Activated T-helper 1 cell treated with anti-CD3 and anti-CD28 coated beads, Interleukin-12 subunit alpha, Interleukin-12 subunit beta, Interleukin-2, Interleukin-4 antibody, amounts not matched to agents 30 ng/mL and 10 ng/mL and 1 ng/mL, durations not matched to agents 14 hours and 24 hours and 36 hours (primary cell): ENCODE results near the gene TNC. TPM values are rescaled to one million over a fixed set of nuclear protein-coding genes. Genes with fewer than 3 reads are reported as not detected.

ENCODE experiments used
- DNase-seq: peaks from one replicate; pipeline ENCODE4 v3.0.0; 2021; ENCODE audit warnings: low spot score
- H3K27ac Mint-ChIP-seq: one replicate; pipeline ENCODE4 v1.8.0; 2021; ENCODE audit warnings: mild to moderate bottlenecking, mixed read lengths
- H3K27me3 Mint-ChIP-seq: one replicate; pipeline ENCODE4 v1.8.0; 2022; ENCODE audit warnings: mild to moderate bottlenecking, moderate library complexity, mixed read lengths; ENCODE audit not compliant: insufficient read depth
- H3K36me3 Mint-ChIP-seq: one replicate; pipeline ENCODE4 v1.8.0; 2021; ENCODE audit warnings: low read depth, mixed read lengths
- H3K4me1 Mint-ChIP-seq: one replicate; pipeline ENCODE4 v1.8.0; 2021; ENCODE audit warnings: low read depth, mixed read lengths
- H3K4me3 Mint-ChIP-seq: one replicate; pipeline ENCODE4 v1.8.0; 2021; ENCODE audit warnings: mild to moderate bottlenecking, moderate library complexity, mixed read lengths
- H3K9me3 Mint-ChIP-seq: one replicate; pipeline ENCODE4 v1.8.0; 2021; ENCODE audit warnings: mixed read lengths
- intact Hi-C: fragments of 100-400 bp; cut with micrococcal nuclease; formaldehyde crosslinking; loops from one replicate; pipeline ENCODE4 v1.15.1; 2024
- total RNA-seq: library from RNA; stranded (reverse); gene quantifications from 2 replicates; pipeline ENCODE4 v1.2.3, GENCODE V29; 2022

Gene TNC
- total RNA-seq, 1 donor from 2014 or later: 0.60 TPM

DNA sequence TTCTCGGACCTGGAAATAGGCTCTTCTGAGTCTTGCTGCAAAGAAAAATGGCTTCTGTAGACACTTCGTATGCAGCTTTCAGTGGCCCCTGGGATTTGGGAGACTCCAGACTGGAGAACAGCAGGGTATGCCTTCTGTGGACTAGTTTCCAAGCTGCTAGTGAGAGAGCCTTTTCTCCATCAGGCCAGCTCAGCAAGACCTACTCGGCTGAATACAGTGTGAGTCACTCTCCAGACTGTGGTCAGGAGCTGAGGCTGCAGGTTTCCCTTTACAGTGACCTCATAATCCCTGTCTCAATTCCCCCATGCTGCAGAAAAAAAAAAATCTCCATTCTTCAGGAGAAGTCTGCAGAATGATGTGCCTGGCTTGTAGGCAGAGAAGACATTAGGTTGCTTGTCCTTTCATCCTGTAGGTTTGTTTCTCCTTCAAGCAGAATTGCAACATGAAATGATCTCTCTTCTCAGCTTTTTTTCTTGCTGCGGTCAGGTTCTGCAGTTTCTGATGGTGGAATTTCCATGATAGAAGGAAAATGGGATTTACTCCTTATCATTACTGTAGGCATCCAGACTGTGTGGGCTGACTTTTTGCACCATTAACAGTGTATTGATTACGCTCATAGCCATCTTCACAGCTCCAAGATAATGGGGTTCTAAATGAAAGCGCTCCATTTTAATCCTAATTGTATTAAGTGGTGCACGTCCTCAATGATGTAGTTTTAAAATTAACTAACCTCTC lies 109.3 kb downstream of the TNC start:
- peak; percentile 23 for DNase-seq
- intact Hi-C loops: loop anchor here (5.0 to 10.0 kb wide), 3 partner anchors 524 to 1676 kb away; partner anchors contain the start of genes AKNA and TRIM32

DNA sequence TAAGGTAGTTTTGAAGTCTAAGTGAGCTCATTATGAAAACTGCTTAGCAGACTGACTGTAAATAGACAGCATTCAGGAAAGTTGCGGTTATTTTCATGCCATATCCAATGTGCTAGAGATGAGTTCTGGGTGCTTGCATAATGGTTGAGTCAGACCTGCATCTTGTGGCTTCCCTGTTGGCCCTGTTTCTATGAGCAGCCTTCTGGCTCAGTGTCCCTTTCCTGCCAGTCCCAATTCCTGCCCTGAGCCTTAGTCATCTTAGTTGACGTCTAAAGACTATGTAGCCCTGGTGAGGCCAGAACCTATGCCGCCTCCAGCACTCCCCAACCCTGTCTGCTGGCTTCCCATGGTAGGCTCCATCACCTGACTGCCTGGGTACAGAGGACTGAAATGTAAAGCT lies 111.3 kb downstream of the TNC start:
- Mint-ChIP-seq H3K9me3 (no peaks in the 10 kb centered on the region), H3K36me3 (peaks cover 11% of the 10 kb centered on the region), H3K27me3 (no peaks in the 10 kb centered on the region), H3K4me3 (no peak overlapping the region), H3K4me1 (peaks cover 84% of the 10 kb centered on the region), H3K27ac (peak overlapping the region; percentile 78)
- intact Hi-C loops: loop anchor here (1.0 to 10.0 kb wide), 8 partner anchors 17 to 1678 kb away; partner anchors contain the start of genes AKNA, TNFSF8 and TRIM32
- DNase-seq: peak; percentile 20

More for the DNA sequence above, 109.3 kb downstream of the TNC start:
- H3K27me3 Mint-ChIP-seq: no peaks in the 10 kb centered on the region
- H3K27ac Mint-ChIP-seq: no peak overlapping the region
- H3K4me3 Mint-ChIP-seq: no peak overlapping the region
- H3K4me1 Mint-ChIP-seq: peaks cover 97% of the 10 kb centered on the region
- no peaks in the 10 kb centered on the region for H3K9me3 Mint-ChIP-seq
- H3K36me3 Mint-ChIP-seq: peaks cover 10% of the 10 kb centered on the region

GRCh38 chr9:115005322-115005721 lies 112.6 kb downstream of the TNC start:
- Mint-ChIP-seq H3K9me3 (no peaks in the 10 kb centered on the region), H3K36me3 (peaks cover 11% of the 10 kb centered on the region), H3K4me3 (no peak overlapping the region), H3K27me3 (no peaks in the 10 kb centered on the region), H3K27ac (peak overlapping the region; percentile 20), H3K4me1 (peaks cover 84% of the 10 kb centered on the region)
- DNase-seq: no peak
- intact Hi-C loops: loop anchor here (5.0 to 10.0 kb wide), 3 partner anchors 521 to 1679 kb away; partner anchors contain the start of genes AKNA and TRIM32

DNA sequence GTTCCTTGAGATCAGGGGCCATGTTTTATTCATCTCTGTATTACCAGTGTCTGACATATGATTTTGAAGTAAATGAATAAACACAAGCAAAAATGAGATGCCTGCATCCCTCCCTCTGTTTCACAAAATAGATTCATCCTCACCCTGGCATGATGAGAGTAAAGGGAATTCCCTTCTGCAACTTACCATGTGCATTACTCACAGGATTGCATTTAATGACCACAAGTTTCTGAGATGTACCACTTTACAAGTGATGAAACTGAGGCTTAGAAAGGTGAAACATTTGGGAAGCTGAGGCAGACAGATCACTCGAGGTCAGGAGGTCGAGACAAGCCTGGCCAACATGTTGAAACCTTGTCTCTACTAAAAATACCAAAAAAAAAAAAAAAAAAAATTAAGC lies 113.4 kb downstream of the TNC start:
- no peak overlapping the region for H3K27ac Mint-ChIP-seq
- H3K9me3 Mint-ChIP-seq: no peaks in the 10 kb centered on the region
- H3K4me3 Mint-ChIP-seq: no peak overlapping the region
- no peak for DNase-seq
- intact Hi-C loops: loop anchor here (10.0 kb wide), 2 partner anchors 520 to 1680 kb away; partner anchors contain the start of gene TRIM32
- H3K4me1 Mint-ChIP-seq: peaks cover 84% of the 10 kb centered on the region
- peaks cover 11% of the 10 kb centered on the region for H3K36me3 Mint-ChIP-seq
- no peaks in the 10 kb centered on the region for H3K27me3 Mint-ChIP-seq

DNA sequence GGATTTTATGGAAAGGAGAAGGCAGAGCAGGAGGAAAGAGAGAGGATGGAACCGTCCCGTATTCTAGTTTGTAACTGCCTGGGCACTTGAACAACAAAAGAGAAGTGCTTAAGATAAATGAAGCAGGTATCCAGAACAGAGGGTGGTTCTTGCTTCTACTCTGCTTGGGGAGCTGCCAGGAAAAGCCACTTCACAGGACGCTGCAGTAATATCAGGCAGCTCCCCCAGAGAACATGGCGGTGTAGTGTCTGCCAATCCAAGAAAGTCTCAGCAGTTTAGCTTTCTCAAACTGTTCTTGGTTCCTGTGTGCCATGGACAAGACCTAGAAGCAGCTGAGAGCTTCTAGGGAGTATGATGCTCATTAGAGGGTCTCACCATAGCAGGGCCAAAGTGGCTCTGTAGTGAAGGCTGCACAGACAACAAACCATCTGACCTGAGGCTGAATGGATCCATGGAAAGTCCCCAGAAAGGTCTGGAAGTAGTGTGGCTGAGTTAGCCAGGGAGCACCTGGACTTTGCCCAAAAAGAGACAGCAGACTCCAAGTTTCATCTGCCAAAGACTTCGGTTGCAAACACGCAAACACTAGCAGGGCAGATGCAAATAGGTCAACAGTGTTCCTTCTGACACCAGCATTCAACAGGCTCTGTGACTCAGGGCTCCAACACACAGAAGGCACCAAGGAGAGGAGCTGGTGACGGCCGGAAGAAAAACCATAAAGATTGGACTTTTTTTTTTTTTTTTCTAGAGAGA lies 115.4 kb downstream of the TNC start:
- DNase-seq: no peak
- peaks cover 11% of the 10 kb centered on the region for H3K36me3 Mint-ChIP-seq
- H3K4me3 Mint-ChIP-seq: no peak overlapping the region
- no peaks in the 10 kb centered on the region for H3K9me3 Mint-ChIP-seq
- intact Hi-C loops: loop anchor here (10.0 kb wide), 2 partner anchors 518 to 1682 kb away; partner anchors contain the start of gene TRIM32
- H3K27me3 Mint-ChIP-seq: no peaks in the 10 kb centered on the region
- no peak overlapping the region for H3K27ac Mint-ChIP-seq
- H3K4me1 Mint-ChIP-seq: peaks cover 65% of the 10 kb centered on the region

DNA sequence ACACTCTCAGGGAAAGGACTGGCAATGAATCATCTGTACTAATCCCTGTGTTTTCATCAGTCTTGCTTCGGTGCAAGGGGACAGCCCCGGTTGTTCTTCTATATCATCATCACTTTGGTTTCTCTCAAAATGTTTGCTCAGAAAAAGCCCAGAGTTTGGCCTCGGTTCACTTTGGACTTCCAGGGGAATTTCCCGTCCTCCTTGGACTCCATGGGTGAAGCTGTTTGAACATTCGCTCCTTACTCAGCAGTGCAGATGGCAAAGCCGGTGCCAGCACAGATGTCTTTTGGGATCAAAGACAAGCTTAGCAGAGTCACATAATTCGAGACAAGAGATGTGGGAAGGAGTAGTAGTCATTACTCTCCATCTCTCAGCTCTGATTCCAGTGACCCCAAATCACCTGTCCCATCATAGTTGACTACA lies 117.7 kb downstream of the TNC start:
- peaks cover 49% of the 10 kb centered on the region for H3K4me1 Mint-ChIP-seq
- no peaks in the 10 kb centered on the region for H3K27me3 Mint-ChIP-seq
- intact Hi-C loops: loop anchor here (1.0 to 10.0 kb wide), 3 partner anchors 11 to 1685 kb away; partner anchors contain the start of gene TRIM32
- peaks cover 12% of the 10 kb centered on the region for H3K36me3 Mint-ChIP-seq
- peak overlapping the region; percentile 12 for H3K4me3 Mint-ChIP-seq
- no peak for DNase-seq
- H3K27ac Mint-ChIP-seq: peak overlapping the region; percentile 58
- no peaks in the 10 kb centered on the region for H3K9me3 Mint-ChIP-seq

DNA sequence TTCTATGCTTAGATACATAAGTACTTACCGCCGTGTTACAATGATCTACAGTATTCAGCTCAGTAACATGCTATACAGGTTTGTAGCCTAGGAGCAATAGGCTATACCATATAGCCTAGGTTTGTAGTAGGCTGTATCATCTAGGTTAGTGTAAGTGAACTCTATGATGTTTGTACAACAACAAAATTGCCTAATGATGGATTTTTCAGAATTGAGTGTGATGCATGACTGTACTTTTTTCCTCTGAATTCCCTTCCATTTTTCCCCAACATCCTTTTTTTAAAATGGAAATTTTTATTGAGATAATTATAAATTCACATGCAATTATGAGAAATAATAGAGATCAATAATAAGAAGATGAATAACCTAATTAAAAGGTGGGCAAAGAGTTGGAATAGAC lies 119.6 kb downstream of the TNC start:
- H3K4me3 Mint-ChIP-seq: no peak overlapping the region
- peaks cover 9% of the 10 kb centered on the region for H3K36me3 Mint-ChIP-seq
- H3K4me1 Mint-ChIP-seq: peaks cover 52% of the 10 kb centered on the region
- DNase-seq: no peak
- intact Hi-C loops: no loop called here
- no peaks in the 10 kb centered on the region for H3K27me3 Mint-ChIP-seq
- no peak overlapping the region for H3K27ac Mint-ChIP-seq
- no peaks in the 10 kb centered on the region for H3K9me3 Mint-ChIP-seq

DNA sequence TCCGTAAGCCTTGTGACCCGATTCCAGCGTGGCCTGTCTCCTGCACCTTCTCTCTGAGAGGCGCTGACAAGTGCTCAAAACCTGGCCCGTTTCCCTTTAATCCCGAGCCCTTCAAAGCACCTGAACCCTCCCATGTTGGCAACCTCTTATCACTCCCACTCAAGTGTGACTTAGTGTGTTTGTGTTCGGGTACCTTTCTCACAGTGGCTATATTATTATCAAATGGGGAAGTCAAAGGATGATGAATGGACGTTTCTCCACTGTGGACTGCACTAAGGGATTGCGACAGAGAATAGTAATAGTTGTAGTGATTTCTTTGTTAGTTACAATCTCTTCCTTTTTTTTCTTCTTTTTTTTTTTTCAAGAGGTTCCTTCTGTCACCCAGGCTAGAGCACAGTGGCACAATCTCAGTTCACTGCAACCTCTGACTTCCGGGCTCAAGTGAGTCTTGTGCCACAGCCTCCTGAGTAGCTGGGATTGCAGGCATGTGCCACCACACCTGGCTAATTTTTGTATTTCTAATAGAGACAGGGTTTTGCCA lies 122.2 kb downstream of the TNC start:
- no peaks in the 10 kb centered on the region for H3K9me3 Mint-ChIP-seq
- no peak for DNase-seq
- no peak overlapping the region for H3K4me3 Mint-ChIP-seq
- no peak overlapping the region for H3K27ac Mint-ChIP-seq
- intact Hi-C loops: no loop called here
- peaks cover 8% of the 10 kb centered on the region for H3K36me3 Mint-ChIP-seq
- peaks cover 60% of the 10 kb centered on the region for H3K4me1 Mint-ChIP-seq
- H3K27me3 Mint-ChIP-seq: no peaks in the 10 kb centered on the region

- peaks cover 11% of the 10 kb centered on the region for H3K36me3 Mint-ChIP-seq
- H3K4me1 Mint-ChIP-seq: peaks cover 60% of the 10 kb centered on the region
- no peaks in the 10 kb centered on the region for H3K27me3 Mint-ChIP-seq
- no peaks in the 10 kb centered on the region for H3K9me3 Mint-ChIP-seq
- intact Hi-C loops: no loop called here
- H3K27ac Mint-ChIP-seq: no peak overlapping the region
- no peak for DNase-seq
- no peak overlapping the region for H3K4me3 Mint-ChIP-seq
Measured at GRCh38 chr9:114994768-114995167, 123.2 kb downstream of the TNC start.

- Mint-ChIP-seq H3K9me3 (no peaks in the 10 kb centered on the region), H3K27ac (peak overlapping the region; percentile 38), H3K4me3 (no peak overlapping the region), H3K4me1 (peaks cover 84% of the 10 kb centered on the region), H3K27me3 (no peaks in the 10 kb centered on the region), H3K36me3 (peaks cover 15% of the 10 kb centered on the region)
- no peak for DNase-seq
- intact Hi-C loops: no loop called here
Measured at GRCh38 chr9:114991861-114992260, 126.1 kb downstream of the TNC start.

DNA sequence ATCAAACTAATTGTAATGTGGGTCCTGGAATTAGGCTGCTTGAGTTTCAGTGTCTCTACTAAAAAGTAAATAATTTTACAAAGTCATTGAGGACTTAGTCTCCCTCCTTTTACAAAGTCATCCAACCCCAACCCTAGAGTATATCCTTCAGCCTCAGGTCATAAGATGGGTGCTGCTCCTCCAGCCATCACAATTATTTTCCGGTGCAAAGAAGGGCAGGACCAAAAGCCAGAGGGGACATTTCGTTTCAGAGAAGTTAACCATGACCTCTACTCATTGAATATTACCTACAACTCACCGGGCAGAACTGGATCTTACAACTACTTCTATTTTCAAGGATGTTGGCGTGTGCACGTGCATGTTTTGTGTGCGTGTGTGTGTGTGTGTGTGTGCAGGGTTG lies 127.1 kb downstream of the TNC start:
- Mint-ChIP-seq H3K4me3 (no peak overlapping the region), H3K9me3 (no peaks in the 10 kb centered on the region), H3K36me3 (peaks cover 13% of the 10 kb centered on the region), H3K27ac (peak overlapping the region; percentile 29), H3K4me1 (peaks cover 91% of the 10 kb centered on the region), H3K27me3 (no peaks in the 10 kb centered on the region)
- intact Hi-C loops: no loop called here
- no peak for DNase-seq

- Mint-ChIP-seq H3K27me3 (no peaks in the 10 kb centered on the region), H3K27ac (peak overlapping the region; percentile 95), H3K4me1 (peaks cover 92% of the 10 kb centered on the region), H3K9me3 (no peaks in the 10 kb centered on the region), H3K4me3 (peak overlapping the region; percentile 37), H3K36me3 (peaks cover 13% of the 10 kb centered on the region)
- intact Hi-C loops: loop anchor here (1.0 to 5.0 kb wide), 14 partner anchors 10 to 308 kb away; partner anchors contain the start of genes TEX48 and TNFSF8
- DNase-seq: peak; percentile 78
Measured at GRCh38 chr9:114989600-114990410, 128.2 kb downstream of the TNC start.
